T47D (cell line): ENCODE measurements around the gene PGAM4.
"Not testable (repeated sequence)": the region's sequence is repeated elsewhere in the genome, so short reads cannot be mapped to it uniquely, and the experiment has no call there.

Experiments used
- DNase-seq, 2 experiments: peaks; one replicate each; pipeline versions ENCODE4 v3.0.0 to v3.0.0-alpha.2; 2011 to 2012; ENCODE audit warnings: low read depth in 1 of 2, low spot score in 1 of 2
- JUND ChIP-seq: IDR thresholded peaks from 2 replicates; pipeline ENCODE4 v1.6.1; 2012; ENCODE audit warnings: low read depth
- in situ Hi-C: cut with HindIII; loops from 2 replicates; pipeline ENCODE4 v1.10.0; 2016; ENCODE audit warnings: low sequenced_read_pairs, low pct_unique_long_range_greater_than_20kb

PGAM4 gene

DNA sequence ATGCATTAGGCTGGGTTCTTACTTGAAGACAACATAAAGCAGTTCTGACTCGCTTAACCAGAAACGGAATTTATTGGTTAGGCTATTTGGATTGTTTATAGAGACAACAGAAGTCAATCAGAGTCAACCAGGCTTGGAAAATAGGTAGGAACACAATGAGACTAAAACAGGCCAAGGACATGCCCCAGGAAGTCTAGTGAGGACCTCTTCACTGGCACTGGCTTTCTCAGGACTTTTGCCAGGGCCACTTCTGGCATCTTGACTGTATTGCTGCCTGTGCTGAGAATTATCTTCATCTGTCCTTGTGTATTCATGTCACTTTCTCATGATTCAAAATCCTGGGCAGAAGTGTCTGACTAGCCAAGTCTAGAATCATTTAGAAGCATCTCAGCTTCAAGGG lies 19.6 kb downstream of the PGAM4 start:
- in situ Hi-C loops = no loop called here
- peak in 1 of 2 experiments; percentile 35 for DNase-seq
- TF ChIP-seq JUND = no peak

DNA sequence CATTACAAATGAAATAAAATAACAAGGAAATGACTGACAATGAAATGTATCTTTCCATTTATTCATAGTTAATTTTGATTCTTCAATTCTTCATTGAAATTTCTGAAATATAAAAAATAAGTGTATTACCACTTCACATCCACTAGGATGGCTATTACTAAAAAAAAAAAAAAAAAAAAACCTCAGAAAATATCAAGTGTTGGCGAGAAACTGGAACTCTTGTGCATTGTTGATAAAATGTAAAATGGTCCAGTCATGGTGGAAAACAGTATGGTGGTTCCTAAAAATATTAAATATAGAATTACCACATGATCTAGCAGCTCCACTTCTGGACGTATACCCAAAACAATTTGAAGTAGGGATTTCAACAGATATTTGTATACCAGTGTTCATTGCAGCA lies 22.9 kb downstream of the PGAM4 start:
- no peak for DNase-seq
- in situ Hi-C loops = no loop called here

DNA sequence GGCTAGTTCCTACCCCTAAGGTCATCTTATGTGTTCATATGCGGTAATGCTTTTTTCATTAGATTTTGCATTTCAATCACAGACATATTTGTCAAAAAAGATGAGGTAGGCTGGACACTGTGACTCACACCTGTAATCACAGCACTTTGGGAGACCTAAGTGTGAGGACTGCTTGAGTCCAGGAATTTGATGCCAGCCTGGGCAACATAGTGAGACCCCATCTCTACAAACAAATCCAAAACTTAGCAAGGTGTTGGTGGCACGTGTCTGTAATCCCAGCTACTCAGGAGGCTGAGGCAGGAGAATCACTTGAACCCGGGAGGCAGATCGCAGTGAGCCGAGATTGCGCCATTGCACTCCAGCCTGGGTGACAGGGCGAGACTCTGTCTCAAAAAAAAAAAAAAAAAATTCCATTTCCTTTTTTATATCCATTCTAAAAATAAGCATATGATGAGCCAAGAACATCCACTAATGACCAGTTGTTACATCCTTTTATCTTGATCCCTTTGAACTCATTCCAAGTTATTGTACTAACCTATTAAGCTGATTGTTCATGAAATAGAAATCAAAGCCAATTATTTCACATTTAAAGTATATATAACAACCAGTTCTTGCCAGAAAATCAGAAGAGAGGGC lies 23.4 kb downstream of the PGAM4 start:
- DNase-seq = no peak
- TF ChIP-seq JUND = no peak
- in situ Hi-C loops = no loop called here

More for the DNA sequence above, 22.9 kb downstream of the PGAM4 start:
- no peak for TF ChIP-seq JUND

DNA sequence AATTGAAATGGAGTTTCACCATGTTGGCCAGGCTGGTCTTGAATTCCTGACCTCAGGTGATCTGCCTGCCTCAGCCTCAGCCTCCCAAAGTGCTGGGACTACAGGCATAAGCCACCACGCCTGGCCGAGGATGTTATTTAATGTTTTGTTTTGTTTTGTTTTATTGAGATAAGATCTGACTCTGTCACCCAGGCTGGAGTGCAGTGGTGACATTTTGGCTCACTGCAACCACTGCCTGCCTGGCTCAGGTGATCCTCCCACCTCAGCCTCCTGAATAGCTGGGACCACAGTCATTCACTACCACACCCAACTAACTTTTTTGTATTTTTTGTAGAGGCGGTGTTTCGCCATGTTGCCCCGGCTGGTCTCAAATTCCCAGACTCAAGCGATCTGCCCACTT lies 24.4 kb downstream of the PGAM4 start:
- in situ Hi-C loops = not testable (repeated sequence)

DNA sequence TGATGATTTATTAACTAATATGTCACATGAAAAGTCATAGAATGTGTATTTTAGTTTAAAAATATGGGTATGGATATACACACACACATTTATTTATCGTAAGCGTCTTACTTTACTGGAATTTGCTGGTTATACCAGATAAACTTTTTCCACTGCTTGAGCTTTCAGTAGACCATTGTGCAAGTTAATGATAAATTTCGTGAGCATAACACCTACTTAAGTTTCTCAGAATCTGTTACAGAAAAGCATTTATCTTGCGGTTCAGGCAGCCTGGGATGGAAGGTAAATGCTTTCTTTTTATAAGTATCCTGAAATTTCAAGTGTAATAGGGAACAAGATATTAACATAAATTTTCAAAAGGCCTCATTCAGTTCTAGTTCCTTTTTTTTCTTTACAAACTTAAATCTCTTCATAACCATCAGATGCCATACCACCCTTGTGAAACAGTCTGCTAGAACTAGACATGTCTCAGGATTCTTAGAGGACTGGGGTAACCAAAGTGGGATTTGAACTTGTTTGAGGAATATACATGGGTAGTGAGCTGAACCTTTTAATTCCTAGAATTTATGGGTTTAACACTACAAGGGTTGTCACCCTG lies 31.3 kb downstream of the PGAM4 start:
- no peak for DNase-seq
- in situ Hi-C loops = no loop called here
- TF ChIP-seq JUND = no peak

More for the DNA sequence above, 24.4 kb downstream of the PGAM4 start:
- DNase-seq = not testable (repeated sequence)

DNA sequence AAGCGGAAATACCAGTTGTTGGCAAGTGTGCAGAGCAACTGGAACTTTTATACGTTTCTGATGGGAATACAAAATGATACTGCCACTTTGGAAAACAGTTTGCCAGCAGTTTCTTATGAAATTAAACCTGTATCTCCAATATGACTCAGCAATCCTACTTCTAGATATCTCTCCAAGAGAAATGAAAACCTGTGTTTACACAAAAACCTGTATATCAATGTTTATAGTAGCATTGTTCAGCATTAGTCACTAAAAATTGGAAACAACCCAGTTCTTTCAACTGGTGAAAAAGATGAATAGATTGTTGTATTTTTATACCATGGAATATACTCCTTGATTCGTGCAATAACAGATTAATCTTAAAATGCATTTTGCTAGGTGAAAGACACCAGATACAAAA lies 32.1 kb downstream of the PGAM4 start:
- in situ Hi-C loops = no loop called here
- no peak for TF ChIP-seq JUND
- DNase-seq = no peak

DNA sequence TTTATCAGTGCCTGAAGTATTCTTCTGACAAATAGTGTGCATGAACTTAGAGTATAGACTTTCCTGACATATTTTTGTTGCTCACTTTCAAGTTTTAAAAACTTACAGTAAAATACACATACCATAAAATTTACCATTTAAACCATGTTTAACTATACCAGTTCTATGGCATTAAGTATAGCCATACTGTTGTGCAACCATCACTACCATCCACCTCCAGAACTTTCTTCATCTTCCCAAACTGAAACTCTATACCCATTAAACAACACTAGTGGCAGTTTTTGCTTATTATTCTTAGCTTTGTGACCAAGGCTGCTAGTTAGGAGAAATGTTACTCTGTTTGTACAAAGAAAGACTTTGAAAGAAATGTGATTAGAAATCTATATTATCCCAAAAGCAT lies 33.1 kb downstream of the PGAM4 start:
- TF ChIP-seq JUND = no peak
- in situ Hi-C loops = no loop called here
- DNase-seq = no peak

DNA sequence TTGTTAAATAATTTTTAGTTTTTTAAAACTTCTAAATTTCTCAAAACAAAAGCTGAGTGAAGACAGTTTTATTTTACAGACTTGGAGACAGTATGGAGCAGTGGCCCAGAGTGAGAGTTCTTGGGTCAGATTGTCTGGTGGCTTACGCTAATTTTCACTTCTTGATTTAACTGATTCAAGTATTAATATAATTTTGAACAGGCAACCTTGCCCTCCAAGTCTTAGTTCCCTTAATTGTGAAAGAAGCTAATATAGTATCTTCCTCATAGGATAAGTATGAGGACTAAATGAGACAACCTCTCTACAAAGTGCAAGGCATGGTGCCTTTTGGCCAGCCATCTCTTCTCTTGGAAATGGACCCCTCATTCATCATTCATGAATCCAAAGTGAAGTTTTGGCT lies 33.6 kb downstream of the PGAM4 start:
- in situ Hi-C loops = no loop called here
- no peak for TF ChIP-seq JUND
- DNase-seq = no peak

DNA sequence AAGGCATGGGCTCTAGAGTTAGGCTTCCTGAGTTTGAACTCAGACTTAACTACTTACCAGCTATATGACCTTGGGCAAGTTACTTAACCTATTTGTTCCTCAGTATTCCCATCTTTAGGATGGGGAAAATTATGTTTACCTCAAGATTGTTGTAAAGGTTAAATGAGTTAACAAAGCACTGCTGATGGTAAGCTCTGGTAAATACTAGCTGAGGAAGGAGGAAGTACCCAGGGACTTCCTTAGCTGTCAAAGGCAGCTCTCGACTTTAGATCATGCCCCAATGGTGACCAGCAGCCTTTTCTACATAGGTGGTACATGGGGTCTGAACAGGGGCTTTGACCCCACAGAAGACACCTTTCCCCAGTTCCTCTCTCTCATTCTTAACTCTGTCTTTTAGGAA lies 38.9 kb downstream of the PGAM4 start:
- no peak for DNase-seq
- no peak for TF ChIP-seq JUND
- in situ Hi-C loops = no loop called here

DNA sequence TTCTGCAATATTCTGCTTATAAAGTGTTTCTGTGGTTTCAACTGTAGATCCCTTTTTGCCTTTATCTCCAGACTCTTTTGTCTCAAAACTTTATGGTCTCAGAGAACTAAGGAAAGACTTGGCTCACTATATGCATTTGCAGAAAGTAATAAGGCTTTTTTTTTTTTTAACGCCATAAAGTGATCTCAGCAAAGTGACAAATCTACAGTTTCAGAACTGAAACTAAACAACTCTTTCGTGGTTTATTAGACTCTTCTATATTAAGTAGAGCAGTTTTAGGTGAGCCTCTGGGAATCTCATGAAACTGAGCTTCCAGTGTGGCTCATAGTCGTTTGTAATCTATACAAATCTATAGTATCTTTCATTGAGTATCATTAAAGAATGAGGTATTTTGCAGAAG lies 43.7 kb downstream of the PGAM4 start:
- no peak for TF ChIP-seq JUND
- in situ Hi-C loops = no loop called here
- DNase-seq = no peak

DNA sequence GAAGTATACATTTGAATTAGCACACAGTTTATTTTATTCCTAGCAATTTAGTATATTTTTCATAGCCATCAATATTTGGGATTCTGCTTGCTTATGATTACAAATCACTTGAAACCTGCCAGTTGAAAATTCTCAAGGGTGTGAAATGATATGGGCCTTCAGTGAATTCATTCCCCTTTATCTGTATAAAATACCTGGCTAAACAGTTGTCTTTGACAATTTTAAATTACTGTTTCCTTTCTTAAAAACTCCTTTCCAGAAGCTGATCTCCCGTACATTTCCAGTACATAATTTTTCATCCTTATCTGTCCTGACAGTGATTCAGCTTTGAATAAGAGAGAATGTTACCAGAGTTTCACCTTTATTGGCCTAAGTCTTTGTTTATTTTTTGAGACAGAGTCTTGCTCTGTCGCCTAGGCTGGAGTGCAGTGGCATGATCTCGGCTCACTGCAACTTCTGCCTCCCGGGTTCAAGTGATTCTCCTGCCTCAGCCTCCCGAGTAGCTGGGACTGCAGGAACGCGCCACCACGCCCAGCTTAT lies 45.0 kb downstream of the PGAM4 start:
- TF ChIP-seq JUND = no peak
- in situ Hi-C loops = no loop called here
- DNase-seq = no peak

DNA sequence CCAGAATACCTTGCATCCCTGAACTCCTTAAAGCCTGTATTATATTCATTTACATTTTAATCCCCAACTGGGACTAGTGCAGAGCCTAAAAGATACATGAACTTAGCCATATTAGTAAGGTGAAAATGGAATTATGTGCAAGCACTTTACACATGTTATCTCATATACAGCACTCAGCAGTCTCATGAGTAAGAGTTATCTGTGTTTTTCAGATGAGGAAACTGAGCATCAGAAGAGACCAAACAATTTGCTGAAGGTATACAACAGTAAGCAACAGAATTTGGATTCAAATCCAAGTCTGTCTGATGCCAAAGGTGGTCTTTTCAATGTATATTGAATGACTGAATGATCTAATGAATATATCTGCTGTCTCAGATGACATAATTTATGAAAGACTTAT lies 46.7 kb downstream of the PGAM4 start:
- DNase-seq = no peak
- TF ChIP-seq JUND = no peak
- in situ Hi-C loops = no loop called here

DNA sequence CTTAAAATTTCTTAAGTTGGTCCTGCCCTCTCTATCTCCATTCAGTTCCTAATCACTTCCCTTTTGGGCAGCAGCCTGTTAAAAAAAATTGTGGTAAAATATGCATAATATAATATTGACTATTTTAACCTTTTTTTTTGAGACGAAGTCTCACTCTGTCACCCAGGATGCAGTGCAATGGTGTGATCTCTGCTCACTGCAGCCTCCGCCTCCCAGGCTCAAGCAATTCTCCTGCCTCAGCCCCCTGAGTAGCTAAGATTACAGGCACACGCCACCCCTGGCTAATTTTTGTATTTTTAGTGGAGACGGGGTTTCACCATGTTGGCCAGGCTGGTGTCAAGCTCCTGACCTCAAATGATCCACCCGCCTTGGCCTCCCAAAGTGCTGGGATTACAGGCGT lies 50.1 kb downstream of the PGAM4 start:
- in situ Hi-C loops, DNase-seq: not testable (repeated sequence)

DNA sequence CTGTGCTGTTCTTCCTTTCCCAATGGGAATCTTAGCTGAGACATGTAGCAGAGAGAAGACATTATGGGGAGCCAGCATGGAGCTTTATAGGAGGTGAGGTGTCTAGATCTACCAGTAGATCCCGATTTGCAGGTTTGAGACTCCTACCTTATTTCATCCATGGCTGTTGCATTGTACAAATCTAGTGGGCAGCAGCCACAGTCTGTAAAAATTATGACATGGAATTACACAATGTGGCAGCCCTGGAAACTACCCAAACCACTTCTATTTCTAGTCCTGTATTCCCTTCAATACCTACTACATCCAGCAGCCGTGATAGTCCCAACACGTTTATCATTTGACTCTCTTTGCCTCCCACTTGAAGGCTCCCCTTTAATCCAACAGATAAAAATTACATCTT lies 50.9 kb downstream of the PGAM4 start:
- peak in 1 of 2 experiments; percentile 13 for DNase-seq
- TF ChIP-seq JUND = no peak
- in situ Hi-C loops = no loop called here
